ENCODE results near the gene ST8SIA5.

ST8SIA5 gene

GRCh38 chr18:46629361-46629760 lies 127.5 kb downstream of the ST8SIA5 start:
- no peak for DNase-seq (ENCODE audit: low read depth)

- DNase-seq (ENCODE audit: low read depth): no peak
Measured at GRCh38 chr18:46628206-46628605, 128.6 kb downstream of the ST8SIA5 start.

- no peak for DNase-seq (ENCODE audit: low read depth)
Measured at GRCh38 chr18:46627136-46627535, 129.7 kb downstream of the ST8SIA5 start.

DNA sequence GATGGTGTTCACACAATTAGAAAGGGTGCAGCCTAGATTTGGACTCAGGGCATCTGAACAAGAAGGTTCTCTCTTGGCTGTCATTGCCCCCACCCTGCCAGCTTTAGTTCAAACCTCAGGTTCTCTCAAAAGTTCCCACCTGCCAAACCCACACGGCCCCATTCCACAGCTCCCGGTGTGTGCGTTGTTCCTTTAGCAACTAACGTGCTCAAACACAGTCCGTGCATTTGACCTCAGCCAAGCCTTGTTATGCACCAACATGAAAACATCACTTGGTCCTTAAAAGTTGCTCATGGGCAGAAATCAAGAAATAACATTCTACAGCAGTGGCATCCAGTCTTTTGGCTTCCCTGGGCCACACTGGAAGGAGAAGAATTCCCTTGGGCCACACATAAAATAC lies 131.8 kb downstream of the ST8SIA5 start:
- no peak for DNase-seq (ENCODE audit: low read depth)

DNA sequence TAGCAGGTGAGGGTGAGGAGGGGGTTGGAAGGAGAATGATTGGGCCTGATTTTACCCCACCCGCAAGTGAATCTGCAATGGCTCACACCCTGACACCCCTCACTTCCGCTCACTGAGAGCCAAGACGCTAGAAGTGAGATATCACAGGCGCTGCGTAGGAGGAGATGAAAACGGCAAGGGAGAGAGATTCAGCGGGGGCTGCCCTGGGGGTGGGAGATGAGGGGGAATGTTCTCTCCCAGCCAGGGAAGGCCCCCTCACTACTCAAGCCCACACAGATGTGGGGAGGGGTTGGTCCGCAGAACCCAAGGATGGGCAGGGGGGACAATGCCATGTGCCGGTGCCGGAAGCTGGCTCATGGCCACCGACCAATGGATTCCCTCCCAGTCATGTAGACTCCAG lies 132.7 kb downstream of the ST8SIA5 start:
- DNase-seq (ENCODE audit: low read depth): no peak

- no peak for DNase-seq (ENCODE audit: low read depth)
Measured at GRCh38 chr18:46623541-46623940, 133.3 kb downstream of the ST8SIA5 start.

DNA sequence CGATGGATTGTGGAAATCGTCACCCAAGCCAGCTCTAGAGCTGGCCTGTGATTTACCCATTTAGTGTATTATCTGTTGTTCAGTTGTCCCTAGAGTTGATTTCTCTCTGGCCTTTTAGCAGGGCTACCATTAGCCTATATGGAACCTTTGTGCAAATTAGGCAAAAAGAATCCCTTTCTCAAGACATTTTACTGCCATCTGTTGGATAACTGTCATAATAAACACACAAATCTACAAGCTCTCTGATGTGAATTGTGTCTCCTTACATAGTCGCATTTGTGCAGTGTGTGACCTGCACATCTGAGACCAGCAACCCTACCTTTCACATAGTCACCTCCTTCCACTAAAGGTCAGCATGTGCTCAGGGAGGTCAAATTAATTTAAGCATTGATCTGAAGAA lies 133.9 kb downstream of the ST8SIA5 start:
- no peak for DNase-seq (ENCODE audit: low read depth)

DNA sequence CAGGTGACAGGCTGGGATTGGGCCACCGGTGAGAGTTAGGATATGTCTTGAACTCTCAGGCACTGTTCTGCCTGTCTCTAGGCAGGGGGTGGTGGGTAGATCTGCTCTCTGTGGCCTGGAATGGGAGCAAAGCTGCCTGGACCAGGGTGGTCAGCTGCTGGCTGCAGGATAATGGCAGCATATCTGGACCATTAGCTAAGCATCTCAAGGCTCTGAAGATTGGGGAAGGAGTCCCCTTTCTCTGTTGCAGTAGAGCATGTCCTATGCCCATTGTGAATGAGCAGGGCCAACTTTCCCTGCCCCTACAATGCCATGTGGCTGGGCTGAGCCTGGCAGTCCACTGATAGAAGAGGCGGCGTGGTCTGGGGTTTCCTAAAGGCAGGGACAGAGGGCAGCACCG lies 134.4 kb downstream of the ST8SIA5 start:
- DNase-seq (ENCODE audit: low read depth): no peak

GRCh38 chr18:46621871-46622270 lies 135.0 kb downstream of the ST8SIA5 start:
- DNase-seq (ENCODE audit: low read depth): no peak

DNA sequence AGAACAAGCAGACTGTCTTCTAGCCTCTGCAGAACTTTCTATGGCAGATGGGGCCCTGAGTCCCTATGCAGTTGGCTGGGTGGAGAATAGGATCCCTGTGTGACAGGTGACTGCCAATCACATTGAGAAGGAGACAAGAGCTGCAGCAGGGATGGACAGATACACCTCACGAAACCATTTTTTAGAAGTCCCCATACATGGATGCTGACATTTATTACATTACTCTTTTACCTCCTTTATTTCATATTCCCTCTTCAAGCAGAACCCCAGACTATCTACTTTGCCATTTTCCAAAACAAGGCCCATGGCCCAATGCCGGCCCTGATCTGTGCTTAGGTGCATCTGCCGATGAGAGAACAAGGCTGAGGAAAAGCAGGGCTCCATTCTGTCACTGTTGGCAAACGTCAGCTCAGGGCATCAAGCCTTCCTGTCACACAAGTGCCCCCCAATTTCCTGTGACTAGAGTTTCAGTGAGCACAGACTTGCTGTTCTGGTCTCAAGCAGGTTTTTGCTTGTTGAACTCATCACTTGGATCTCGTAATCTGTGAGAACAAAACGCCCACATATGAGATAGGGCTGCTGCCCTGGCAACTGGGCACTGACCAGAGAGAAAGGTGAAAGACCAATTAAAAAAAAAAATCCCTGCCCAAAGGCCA lies 135.6 kb downstream of the ST8SIA5 start:
- no peak for DNase-seq (ENCODE audit: low read depth)

DNA sequence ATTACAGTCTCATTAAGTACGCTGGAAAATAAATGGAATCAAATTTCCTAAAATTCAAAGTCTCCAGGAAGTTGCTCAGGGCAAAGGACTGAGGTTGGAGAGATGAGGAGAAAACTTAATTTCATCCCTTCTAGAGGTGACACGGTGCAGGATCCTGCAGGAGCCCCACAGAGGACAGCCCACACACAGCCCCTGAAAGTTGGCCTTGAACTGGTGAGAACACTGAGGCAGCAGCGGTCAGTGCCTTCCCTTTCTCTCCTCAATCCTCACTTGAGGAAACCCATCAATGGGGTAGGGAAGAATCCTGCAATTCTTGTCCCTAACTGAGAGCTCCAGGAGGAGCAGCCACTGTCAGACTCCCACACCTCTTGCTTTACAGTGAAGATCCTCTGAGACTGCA lies 137.3 kb downstream of the ST8SIA5 start:
- no peak for DNase-seq (ENCODE audit: low read depth)

Data from fibroblast of the conjunctiva (primary cell).